Activated T-helper 1 cell treated with anti-CD3 and anti-CD28 coated beads, Interleukin-12 subunit alpha, Interleukin-12 subunit beta, Interleukin-2, Interleukin-4 antibody, amounts not matched to agents 30 ng/mL and 10 ng/mL and 1 ng/mL, durations not matched to agents 14 hours and 24 hours and 36 hours (primary cell): ENCODE data around the gene SIPA1. TPM values are rescaled to one million over a fixed set of nuclear protein-coding genes. Genes with fewer than 3 reads are reported as not detected.

Experiments
- DNase-seq: peaks from one replicate; pipeline ENCODE4 v3.0.0; 2021; ENCODE audit warnings: low spot score
- H3K27ac Mint-ChIP-seq: one replicate; pipeline ENCODE4 v1.8.0; 2021; ENCODE audit warnings: mild to moderate bottlenecking, mixed read lengths
- H3K27me3 Mint-ChIP-seq: one replicate; pipeline ENCODE4 v1.8.0; 2022; ENCODE audit warnings: mild to moderate bottlenecking, moderate library complexity, mixed read lengths; ENCODE audit not compliant: insufficient read depth
- H3K36me3 Mint-ChIP-seq: one replicate; pipeline ENCODE4 v1.8.0; 2021; ENCODE audit warnings: low read depth, mixed read lengths
- H3K4me1 Mint-ChIP-seq: one replicate; pipeline ENCODE4 v1.8.0; 2021; ENCODE audit warnings: low read depth, mixed read lengths
- H3K4me3 Mint-ChIP-seq: one replicate; pipeline ENCODE4 v1.8.0; 2021; ENCODE audit warnings: mild to moderate bottlenecking, moderate library complexity, mixed read lengths
- H3K9me3 Mint-ChIP-seq: one replicate; pipeline ENCODE4 v1.8.0; 2021; ENCODE audit warnings: mixed read lengths
- intact Hi-C: fragments of 100-400 bp; cut with micrococcal nuclease; formaldehyde crosslinking; loops from one replicate; pipeline ENCODE4 v1.15.1; 2024
- total RNA-seq: library from RNA; stranded (reverse); gene quantifications from 2 replicates; pipeline ENCODE4 v1.2.3, GENCODE V29; 2022

Gene SIPA1
- total RNA-seq, 1 donor from 2014 or later, result 117 TPM

DNA sequence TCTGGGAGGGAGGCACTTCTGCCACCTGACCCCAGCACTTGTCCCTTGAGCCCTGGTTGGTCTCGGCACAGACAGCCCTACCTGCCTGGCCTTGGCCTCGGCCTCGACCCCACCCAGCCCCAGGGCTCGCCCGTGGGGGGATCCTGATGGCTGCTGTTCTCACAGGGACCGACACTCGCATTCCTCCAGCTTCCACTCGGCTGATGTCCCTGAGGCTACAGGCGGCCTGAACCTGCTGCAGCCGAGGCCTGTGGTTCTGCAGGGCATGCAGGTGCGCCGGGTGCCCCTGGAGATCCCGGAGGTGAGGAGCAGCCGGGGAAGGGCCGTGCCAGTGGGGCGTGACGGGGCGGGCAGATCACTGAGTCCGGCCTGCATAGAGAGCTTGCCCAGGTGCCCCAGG lies 17.2 kb upstream of the SIPA1 start:
- H3K27ac Mint-ChIP-seq, result no peak overlapping the region
- no peaks in the 10 kb centered on the region for H3K27me3 Mint-ChIP-seq
- DNase-seq, result no peak
- H3K9me3 Mint-ChIP-seq, result no peaks in the 10 kb centered on the region
- H3K36me3 Mint-ChIP-seq, result peaks cover 33% of the 10 kb centered on the region
- peaks cover 9% of the 10 kb centered on the region for H3K4me1 Mint-ChIP-seq
- intact Hi-C loops, result loop anchor here (1.0 kb wide), 1 partner anchor 17 kb away; no protein-coding TSS in a partner anchor
- no peak overlapping the region for H3K4me3 Mint-ChIP-seq

DNA sequence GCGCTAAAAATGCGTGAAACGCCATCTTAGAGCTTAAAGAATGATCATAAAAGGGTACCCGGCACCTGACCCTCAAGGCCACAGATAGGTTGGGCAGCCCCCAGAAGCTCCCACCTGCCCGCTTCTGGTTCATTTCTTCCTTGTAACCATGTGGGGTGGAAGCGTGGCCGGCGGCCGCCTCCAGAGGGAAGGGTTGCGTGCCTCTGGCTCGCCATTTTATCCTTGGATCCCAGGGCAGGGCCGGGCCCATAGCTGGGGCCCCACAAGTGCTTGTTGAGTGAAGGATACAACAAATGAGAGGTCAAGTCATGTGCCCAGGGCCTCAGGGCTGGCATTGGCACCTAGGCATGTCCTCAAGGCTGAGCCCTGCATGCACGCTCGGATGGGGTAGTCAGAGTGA lies 16.4 kb upstream of the SIPA1 start:
- H3K27ac Mint-ChIP-seq, result no peak overlapping the region
- H3K36me3 Mint-ChIP-seq, result peaks cover 32% of the 10 kb centered on the region
- no peak for DNase-seq
- H3K4me1 Mint-ChIP-seq, result peaks cover 6% of the 10 kb centered on the region
- no peak overlapping the region for H3K4me3 Mint-ChIP-seq
- no peaks in the 10 kb centered on the region for H3K9me3 Mint-ChIP-seq
- no peaks in the 10 kb centered on the region for H3K27me3 Mint-ChIP-seq
- intact Hi-C loops, result loop anchor here (1.0 kb wide), 1 partner anchor 18 kb away; no protein-coding TSS in a partner anchor

DNA sequence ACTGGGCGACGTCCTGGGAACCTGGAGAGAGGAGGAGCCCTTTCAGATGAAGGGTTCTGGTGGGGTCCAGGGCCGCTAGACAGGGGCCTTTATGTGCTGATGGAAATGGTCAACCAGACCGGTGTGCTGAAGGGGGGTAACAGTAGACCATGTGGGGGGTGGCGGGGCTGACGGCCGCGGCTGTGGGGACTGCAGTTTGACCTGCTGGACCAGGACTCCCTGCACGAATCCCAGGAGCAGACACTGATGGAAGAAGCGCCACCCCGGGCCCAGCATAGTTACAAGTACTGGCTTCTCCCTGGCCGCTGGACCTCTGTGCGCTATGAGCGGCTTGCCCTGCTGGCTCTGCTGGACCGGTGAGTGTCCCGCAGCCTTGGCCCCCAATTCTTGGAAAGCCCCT lies 15.9 kb upstream of the SIPA1 start:
- H3K27me3 Mint-ChIP-seq, result no peaks in the 10 kb centered on the region
- H3K27ac Mint-ChIP-seq, result no peak overlapping the region
- H3K4me1 Mint-ChIP-seq, result no peaks in the 10 kb centered on the region
- intact Hi-C loops, result no loop called here
- H3K9me3 Mint-ChIP-seq, result no peaks in the 10 kb centered on the region
- peaks cover 34% of the 10 kb centered on the region for H3K36me3 Mint-ChIP-seq
- DNase-seq, result no peak
- no peak overlapping the region for H3K4me3 Mint-ChIP-seq

DNA sequence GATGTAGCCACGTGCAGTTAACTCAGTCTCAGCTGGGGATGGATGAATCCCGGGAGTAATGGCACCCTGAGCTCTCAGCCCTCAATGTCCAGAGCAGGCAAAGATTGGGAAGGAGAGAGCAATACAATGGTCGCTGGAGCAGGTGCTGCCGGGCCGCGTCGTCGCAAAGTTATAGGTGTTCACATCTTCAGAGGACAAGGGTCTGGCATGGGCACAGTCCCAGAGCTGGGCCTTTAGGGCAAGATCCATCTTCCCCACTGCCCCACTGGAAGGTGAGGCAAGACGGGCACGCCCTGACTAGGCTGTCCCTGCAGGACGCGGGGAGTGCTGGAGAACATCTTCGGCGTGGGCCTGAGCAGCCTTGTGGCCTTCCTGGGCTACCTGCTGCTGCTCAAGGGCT lies 14.7 kb upstream of the SIPA1 start:
- Mint-ChIP-seq H3K36me3 (peaks cover 39% of the 10 kb centered on the region), H3K27me3 (no peaks in the 10 kb centered on the region)
- intact Hi-C loops, result no loop called here

DNA sequence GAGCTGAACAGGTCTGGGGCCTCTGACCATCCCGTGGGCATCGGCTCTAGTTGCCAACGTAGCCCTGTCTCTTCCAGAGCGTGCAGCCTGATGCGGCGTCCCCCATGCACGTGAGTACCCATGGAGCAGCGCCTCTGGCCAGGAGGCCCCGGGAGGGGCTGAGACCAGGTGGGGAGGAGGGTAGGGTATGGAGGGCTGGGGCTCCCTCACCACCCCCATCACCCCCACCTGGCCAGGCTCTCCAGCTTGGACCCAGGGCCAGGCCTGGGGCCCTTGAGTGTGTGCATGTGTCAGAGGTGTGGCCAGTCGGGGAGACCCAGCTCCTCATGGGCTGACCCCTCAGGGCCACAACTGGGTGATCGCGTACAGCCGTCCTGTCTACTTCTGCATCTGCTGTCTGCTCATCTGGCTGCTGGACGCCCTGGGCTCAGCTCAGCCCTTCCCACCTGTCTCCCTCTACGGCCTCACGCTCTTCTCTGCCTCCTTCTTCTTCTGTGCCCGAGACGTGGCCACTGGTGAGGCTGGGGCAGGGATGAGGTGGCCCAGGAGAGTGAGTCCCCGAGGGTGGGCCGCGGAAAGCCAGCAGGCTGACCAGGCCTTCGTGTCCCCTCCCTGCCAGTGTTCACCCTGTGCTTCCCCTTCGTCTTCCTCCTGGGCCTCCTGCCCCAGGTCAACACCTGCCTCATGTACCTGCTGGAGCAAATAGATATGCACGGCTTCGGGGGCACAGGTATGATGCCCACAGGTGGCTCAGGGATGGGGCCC lies 13.9 kb upstream of the SIPA1 start:
- Mint-ChIP-seq H3K9me3 (no peaks in the 10 kb centered on the region), H3K4me1 (no peaks in the 10 kb centered on the region), H3K4me3 (no peak overlapping the region), H3K27me3 (no peaks in the 10 kb centered on the region), H3K36me3 (peaks cover 37% of the 10 kb centered on the region), H3K27ac (no peak overlapping the region)
- DNase-seq, result no peak
- intact Hi-C loops, result no loop called here

More for the DNA sequence above, 14.7 kb upstream of the SIPA1 start:
- Mint-ChIP-seq H3K4me3 (no peak overlapping the region), H3K9me3 (no peaks in the 10 kb centered on the region), H3K4me1 (no peaks in the 10 kb centered on the region), H3K27ac (no peak overlapping the region)
- no peak for DNase-seq

DNA sequence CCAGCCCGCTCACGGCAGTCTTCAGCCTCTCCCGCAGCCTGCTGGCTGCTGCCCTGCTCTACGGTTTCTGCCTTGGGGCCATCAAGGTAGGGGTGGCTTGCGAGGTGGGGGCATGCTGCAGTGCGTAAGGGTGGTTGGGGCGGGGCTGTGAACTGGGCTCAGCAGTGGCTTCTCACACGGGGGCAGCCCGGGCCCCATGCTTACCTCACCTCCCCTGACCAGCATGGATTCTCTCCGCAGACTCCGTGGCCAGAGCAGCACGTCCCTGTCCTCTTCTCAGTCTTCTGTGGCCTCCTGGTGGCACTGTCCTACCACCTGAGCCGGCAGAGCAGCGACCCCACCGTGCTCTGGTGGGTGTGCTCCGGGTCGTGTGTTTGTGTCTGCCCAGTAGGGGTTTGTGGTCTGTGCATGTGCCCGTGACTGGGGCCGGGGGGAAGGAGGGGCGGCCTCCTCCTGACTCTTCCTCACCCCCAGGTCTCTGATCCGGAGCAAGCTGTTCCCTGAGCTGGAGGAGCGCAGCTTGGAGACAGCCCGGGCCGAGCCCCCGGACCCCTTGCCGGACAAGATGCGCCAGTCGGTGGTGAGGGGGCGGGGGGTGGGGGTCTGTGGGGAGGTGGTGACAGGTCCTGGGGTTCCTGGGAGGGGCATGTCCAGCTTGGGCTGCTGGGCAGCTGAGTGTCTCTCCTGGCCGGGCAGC lies 12.8 kb upstream of the SIPA1 start:
- Mint-ChIP-seq H3K27ac (no peak overlapping the region), H3K4me3 (no peak overlapping the region), H3K4me1 (no peaks in the 10 kb centered on the region), H3K36me3 (peaks cover 32% of the 10 kb centered on the region), H3K27me3 (no peaks in the 10 kb centered on the region), H3K9me3 (no peaks in the 10 kb centered on the region)
- no peak for DNase-seq
- intact Hi-C loops, result no loop called here

DNA sequence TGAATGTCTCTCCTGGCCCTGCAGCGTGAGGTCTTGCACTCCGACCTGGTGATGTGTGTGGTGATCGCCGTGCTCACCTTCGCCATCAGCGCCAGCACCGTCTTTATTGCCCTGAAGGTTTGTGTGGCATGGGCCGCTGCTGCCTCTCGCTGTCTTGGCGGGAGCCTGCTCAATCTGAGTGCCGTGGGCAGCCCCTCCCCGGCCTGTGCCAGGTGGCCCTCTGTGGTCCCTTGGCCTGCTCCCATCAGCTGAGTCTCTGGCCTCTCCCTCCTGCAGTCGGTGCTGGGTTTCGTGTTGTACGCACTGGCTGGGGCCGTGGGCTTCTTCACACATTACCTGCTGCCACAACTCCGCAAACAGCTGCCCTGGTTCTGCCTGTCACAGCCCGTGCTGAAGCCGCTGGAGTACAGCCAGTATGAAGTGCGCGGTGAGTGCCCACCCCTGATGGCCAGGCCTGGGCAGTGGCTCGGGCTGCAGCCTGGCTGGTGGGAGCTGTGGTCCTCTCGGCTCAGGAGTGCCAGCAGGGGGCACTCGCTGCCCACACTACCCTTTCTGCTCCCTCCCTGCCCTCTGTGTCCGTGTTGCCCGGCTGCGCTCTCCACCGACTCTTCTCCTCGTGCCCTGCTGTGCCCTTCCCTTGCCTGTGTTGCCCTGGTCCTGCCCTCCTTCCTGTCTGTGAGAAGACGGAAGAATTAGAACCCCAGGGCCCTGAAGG lies 12.1 kb upstream of the SIPA1 start:
- intact Hi-C loops, result no loop called here
- Mint-ChIP-seq H3K36me3 (peaks cover 32% of the 10 kb centered on the region), H3K9me3 (no peaks in the 10 kb centered on the region), H3K4me1 (no peaks in the 10 kb centered on the region), H3K27ac (no peak overlapping the region), H3K4me3 (no peak overlapping the region), H3K27me3 (no peaks in the 10 kb centered on the region)
- peak; percentile 35 for DNase-seq

DNA sequence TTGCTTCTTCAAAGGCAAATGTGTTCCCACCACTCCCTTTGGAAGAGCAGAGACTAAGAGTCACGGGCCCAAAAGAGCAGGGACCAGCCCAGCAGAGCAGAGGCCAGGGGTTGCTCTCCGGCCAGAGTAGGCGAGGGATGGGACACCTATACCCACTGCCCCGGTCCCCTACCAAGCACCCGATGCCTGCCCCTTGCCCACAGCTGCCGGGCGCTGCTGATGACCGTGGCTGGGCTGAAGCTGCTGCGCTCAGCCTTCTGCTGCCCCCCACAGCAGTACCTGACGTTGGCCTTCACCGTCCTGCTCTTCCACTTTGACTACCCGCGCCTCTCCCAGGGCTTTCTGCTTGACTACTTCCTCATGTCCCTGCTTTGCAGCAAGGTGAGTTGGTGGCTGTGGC lies 10.7 kb upstream of the SIPA1 start:
- Mint-ChIP-seq H3K27me3 (no peaks in the 10 kb centered on the region), H3K27ac (no peak overlapping the region), H3K4me3 (no peak overlapping the region), H3K9me3 (no peaks in the 10 kb centered on the region), H3K4me1 (no peaks in the 10 kb centered on the region), H3K36me3 (peaks cover 27% of the 10 kb centered on the region)
- no peak for DNase-seq
- intact Hi-C loops, result no loop called here

DNA sequence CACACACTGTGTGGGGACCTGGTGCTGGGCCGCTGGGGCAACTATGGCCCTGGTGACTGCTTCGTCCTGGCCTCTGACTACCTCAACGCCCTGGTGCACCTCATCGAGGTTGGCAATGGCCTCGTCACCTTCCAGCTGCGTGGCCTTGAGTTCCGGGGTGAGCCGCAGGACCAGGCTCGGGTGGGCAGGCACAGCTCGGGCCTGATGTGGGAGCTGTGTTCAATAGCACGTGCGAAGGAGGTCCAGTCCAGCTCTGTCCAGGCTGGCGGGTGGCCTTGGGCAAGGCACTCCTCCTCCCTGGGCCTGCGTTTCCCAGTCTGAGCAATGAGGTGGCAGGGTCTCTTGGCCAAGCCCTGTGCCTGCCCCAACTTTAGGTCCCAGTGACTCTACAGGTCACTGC lies 8.3 kb upstream of the SIPA1 start:
- intact Hi-C loops, result no loop called here
- DNase-seq, result no peak
- peaks cover 22% of the 10 kb centered on the region for H3K36me3 Mint-ChIP-seq
- H3K4me1 Mint-ChIP-seq, result peaks cover 7% of the 10 kb centered on the region
- no peak overlapping the region for H3K27ac Mint-ChIP-seq
- H3K9me3 Mint-ChIP-seq, result no peaks in the 10 kb centered on the region
- H3K4me3 Mint-ChIP-seq, result no peak overlapping the region
- no peaks in the 10 kb centered on the region for H3K27me3 Mint-ChIP-seq

DNA sequence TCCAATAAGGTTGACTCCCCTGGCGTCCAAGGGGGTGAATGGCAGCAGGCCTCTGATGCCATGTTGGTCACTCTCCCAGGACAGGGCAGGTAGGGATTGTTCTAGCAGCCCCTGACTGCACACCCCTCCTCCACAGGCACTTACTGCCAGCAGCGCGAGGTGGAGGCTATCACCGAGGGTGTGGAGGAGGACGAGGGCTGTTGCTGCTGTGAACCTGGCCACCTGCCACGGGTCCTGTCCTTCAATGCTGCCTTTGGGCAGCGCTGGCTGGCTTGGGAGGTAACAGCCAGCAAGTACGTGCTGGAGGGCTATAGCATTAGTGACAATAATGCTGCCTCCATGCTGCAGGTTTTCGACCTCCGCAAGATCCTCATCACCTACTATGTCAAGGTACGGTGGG lies 7.7 kb upstream of the SIPA1 start:
- Mint-ChIP-seq H3K4me1 (peaks cover 7% of the 10 kb centered on the region), H3K36me3 (peaks cover 23% of the 10 kb centered on the region), H3K4me3 (no peak overlapping the region), H3K27ac (no peak overlapping the region), H3K27me3 (no peaks in the 10 kb centered on the region), H3K9me3 (no peaks in the 10 kb centered on the region)
- DNase-seq, result no peak
- intact Hi-C loops, result no loop called here

DNA sequence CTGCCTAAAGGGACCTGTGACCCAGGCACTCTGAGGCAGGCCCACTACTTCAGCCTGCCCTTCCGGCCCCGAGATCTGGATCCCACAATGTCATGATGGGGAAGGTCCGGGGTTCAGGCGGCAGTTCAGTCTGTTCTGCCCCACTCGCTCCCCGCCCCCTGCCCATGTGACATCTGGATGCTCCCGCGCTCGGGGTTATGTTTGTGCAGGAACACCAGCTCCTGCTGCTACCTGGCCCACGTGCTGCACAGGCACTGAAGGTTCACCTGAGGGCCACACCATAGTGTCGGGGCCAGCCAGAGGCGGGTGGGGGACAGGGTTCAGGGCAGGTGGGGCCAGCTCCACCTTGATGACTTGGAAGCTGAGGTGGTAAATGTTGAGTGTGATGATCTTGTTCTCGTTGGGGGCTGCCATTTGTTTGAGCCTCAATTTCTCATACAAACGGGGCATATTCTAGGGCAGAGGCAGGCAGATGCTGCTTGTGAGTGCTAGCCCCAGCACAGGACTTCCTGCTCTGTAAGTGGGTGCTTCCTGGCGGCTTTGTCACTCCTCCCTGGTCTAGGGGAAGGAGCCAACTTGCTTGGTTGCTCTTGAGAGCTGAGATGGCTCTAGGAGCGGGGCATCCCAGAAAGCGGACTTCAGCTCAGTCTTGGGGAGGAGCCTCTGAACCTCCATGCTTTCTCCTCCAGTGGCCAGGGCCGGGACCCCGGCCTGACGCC lies 4.4 kb upstream of the SIPA1 start:
- Mint-ChIP-seq H3K4me1 (peaks cover 22% of the 10 kb centered on the region), H3K27ac (no peak overlapping the region), H3K4me3 (no peak overlapping the region), H3K9me3 (no peaks in the 10 kb centered on the region), H3K36me3 (peaks cover 23% of the 10 kb centered on the region), H3K27me3 (no peaks in the 10 kb centered on the region)
- DNase-seq, result no peak
- intact Hi-C loops, result no loop called here

DNA sequence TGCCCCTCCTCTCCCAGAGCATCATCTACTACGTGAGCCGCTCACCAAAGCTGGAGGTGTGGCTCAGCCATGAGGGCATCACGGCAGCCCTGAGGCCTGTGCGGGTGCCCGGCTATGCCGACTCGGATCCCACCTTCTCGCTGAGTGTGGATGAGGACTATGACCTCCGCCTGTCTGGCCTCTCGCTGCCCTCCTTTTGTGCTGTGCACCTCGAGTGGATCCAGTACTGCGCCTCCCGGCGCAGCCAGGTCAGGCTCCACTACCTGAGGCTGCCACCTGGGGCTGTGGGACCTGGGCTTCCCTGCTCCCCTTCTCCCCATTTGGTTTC lies 3.8 kb upstream of the SIPA1 start:
- DNase-seq, result no peak
- no peak overlapping the region for H3K4me3 Mint-ChIP-seq
- intact Hi-C loops, result no loop called here
- no peaks in the 10 kb centered on the region for H3K9me3 Mint-ChIP-seq
- no peak overlapping the region for H3K27ac Mint-ChIP-seq
- H3K4me1 Mint-ChIP-seq, result peaks cover 27% of the 10 kb centered on the region
- no peaks in the 10 kb centered on the region for H3K27me3 Mint-ChIP-seq
- peaks cover 23% of the 10 kb centered on the region for H3K36me3 Mint-ChIP-seq

DNA sequence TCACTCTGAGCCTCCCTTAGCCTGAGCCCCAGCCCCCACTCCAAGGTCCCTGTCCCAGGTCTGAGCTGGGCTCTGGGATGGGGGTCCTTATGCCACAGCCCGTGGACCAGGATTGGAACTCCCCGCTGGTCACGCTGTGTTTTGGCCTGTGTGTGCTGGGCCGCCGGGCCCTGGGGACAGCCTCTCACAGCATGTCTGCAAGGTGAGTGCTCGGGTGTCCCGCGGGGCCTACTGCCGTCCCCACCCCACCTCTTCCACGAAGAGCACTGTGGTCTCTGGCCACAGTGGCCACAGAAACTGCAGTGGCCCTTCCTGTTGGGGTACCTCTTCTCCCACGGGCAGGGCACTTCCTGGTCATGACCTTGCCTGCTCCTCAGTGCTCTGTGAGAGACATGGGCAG lies 3.5 kb upstream of the SIPA1 start:
- H3K4me3 Mint-ChIP-seq, result no peak overlapping the region
- H3K4me1 Mint-ChIP-seq, result peaks cover 28% of the 10 kb centered on the region
- intact Hi-C loops, result no loop called here
- H3K27ac Mint-ChIP-seq, result no peak overlapping the region
- no peaks in the 10 kb centered on the region for H3K27me3 Mint-ChIP-seq
- H3K36me3 Mint-ChIP-seq, result peaks cover 23% of the 10 kb centered on the region
- no peak for DNase-seq
- no peaks in the 10 kb centered on the region for H3K9me3 Mint-ChIP-seq
